ENCODE measurements around the gene SV2C.

DNA sequence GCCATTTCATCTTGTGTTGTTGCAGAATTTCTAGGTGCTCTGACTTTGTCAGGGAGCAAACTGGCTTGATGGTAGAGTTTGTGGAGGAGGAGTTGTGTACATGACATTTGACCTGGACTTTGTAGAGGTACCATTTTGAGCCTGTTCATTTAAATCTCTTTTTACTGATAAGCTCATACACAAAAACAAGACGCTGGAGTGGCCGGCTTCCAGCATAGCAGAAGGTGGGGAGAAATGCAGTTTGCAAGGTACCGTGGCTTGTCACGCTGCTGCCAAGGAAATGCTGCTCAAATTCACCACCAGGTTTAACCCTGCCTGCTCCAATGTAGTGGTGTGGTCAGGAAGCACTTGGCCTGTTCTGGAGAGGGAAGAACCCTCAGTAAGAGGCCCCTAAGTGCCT, 301.0 kb downstream of the SV2C start:
- TF ChIP-seq, protein P1, sequence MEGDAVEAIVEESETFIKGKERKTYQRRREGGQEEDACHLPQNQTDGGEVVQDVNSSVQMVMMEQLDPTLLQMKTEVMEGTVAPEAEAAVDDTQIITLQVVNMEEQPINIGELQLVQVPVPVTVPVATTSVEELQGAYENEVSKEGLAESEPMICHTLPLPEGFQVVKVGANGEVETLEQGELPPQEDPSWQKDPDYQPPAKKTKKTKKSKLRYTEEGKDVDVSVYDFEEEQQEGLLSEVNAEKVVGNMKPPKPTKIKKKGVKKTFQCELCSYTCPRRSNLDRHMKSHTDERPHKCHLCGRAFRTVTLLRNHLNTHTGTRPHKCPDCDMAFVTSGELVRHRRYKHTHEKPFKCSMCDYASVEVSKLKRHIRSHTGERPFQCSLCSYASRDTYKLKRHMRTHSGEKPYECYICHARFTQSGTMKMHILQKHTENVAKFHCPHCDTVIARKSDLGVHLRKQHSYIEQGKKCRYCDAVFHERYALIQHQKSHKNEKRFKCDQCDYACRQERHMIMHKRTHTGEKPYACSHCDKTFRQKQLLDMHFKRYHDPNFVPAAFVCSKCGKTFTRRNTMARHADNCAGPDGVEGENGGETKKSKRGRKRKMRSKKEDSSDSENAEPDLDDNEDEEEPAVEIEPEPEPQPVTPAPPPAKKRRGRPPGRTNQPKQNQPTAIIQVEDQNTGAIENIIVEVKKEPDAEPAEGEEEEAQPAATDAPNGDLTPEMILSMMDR (IDR thresholded peaks at IDR 0.05): no peak
- no peak for TF ChIP-seq POLR2AphosphoS5 (IDR thresholded peaks at IDR 0.05; ENCODE audit: insufficient read depth in 1 of 2, low read depth in 1 of 2)

Data from vagina (tissue), 2 donors.